PC-3 (cell line): ENCODE results near the gene UBE2QL1.

Experiments
- CTCF ChIP-seq: fragments of 300-600 bp; sonication (generic); conservative IDR thresholded peaks from 2 replicates; pipeline ENCODE4 v1.5.1; 2017; ENCODE audit warnings: antibody characterized with exemption, low read depth, mild to moderate bottlenecking, low read length
- EZH2 ChIP-seq: fragments of 300-600 bp; sonication (generic); IDR thresholded peaks from one replicate; pipeline ENCODE4 v1.6.1; 2017; ENCODE audit warnings: antibody characterized with exemption, mild to moderate bottlenecking, low read length; ENCODE audit not compliant: unreplicated experiment
- EZH2phosphoT487 ChIP-seq: fragments of 300-600 bp; sonication (generic); IDR thresholded peaks from 2 replicates; pipeline ENCODE4 v1.6.1; 2018; ENCODE audit warnings: mild to moderate bottlenecking, antibody characterized with exemption, low read length, borderline replicate concordance

- TF ChIP-seq CTCF, result no peak
- TF ChIP-seq EZH2phosphoT487, result no peak
- no peak for TF ChIP-seq EZH2
These were observed 8.9 kb downstream of the UBE2QL1 start for GRCh38 chr5:6457592-6457991.
